Pancreas (tissue), 10 donors: ENCODE measurements around the gene CCDC88C. TPM values are rescaled to one million over a fixed set of nuclear protein-coding genes. Genes with fewer than 3 reads are reported as not detected.

ENCODE experiments used
- ATAC-seq, 4 donors: fragments of 200-7000 bp; cut with Tn5 transposase; one replicate each; pipeline versions ENCODE4 v1.8.0 to v1.9.1; 2020; ENCODE audit warnings: mild to moderate bottlenecking in 4 of 4, moderate library complexity in 4 of 4
- DNase-seq, 6 donors: peaks; one replicate each; pipeline ENCODE4 v3.0.0-alpha.2; 2020
- FAIRE-seq: peaks from 2 replicates; lab custom pipeline; 2012; peaks lifted over from hg19 to GRCh38; lab: Jason Lieb, UNC
- H3K27ac ChIP-seq, 4 donors: fragments of 200-600 bp; sonication (generic); 1 replicate in 3 of 4; 2 replicates in 1 of 4; pipeline versions ENCODE4 v1.5.0 to v1.8.0; 2020
- H3K27me3 ChIP-seq, 4 donors: fragments of 200-600 bp; one replicate each; pipeline ENCODE4 v1.8.0; 2021
- H3K36me3 ChIP-seq, 3 donors: fragments of 200-600 bp; sonication (generic) in 1 of 3; one replicate each; pipeline versions ENCODE4 v1.5.0 to v1.8.0; 2020 to 2021
- H3K4me1 ChIP-seq, 3 donors: fragments of 200-600 bp; one replicate each; pipeline ENCODE4 v1.8.0; 2021
- H3K4me3 ChIP-seq, 4 donors: fragments of 200-600 bp; sonication (generic) in 2 of 4; one replicate each; pipeline versions ENCODE4 v1.5.0 to v1.8.0; 2020 to 2021
- H3K9me3 ChIP-seq, 4 donors: fragments of 200-600 bp; one replicate each; pipeline ENCODE4 v1.8.0; 2021
- WGBS, 2 donors: extraction: QIAGEN DNeasy Blood & Tissue Kit; methylation state at CpG; one replicate each; pipeline ENCODE4 v1.1.7; 2013; 5-methylcytosine and 5-hydroxymethylcytosine counted together
- intact Hi-C, 3 donors: fragments of 100-400 bp; cut with DNase I; formaldehyde crosslinking; loops; one replicate each; pipeline versions ENCODE4 v1.11.1 to v1.14.2; 2022
- polyA plus RNA-seq, 2 donors: library from polyadenylated mRNA; stranded (reverse); fragments of 200-250 nt; gene quantifications; one replicate each; pipeline ENCODE4 v1.2.3, GENCODE V29; 2013
- total RNA-seq, 6 donors: library from RNA; stranded (reverse); fragmentation: NEBNext Ultra II Directional in 4 of 6; extraction: Animal tissue kit (Norgen Biotek cat#: 25700) in 4 of 6; gene quantifications; one replicate each; pipeline versions ENCODE4 v1.2.1 to v1.2.4, GENCODE V29; 2021 to 2023
- TF ChIP-seq, protein P1 (sequence below), 4 donors: fragments of 200-600 bp; sonication (generic) in 3 of 4; IDR thresholded peaks; one replicate each; pipeline versions ENCODE4 v1.5.0 to v1.8.0; 2021; ENCODE audit warnings: antibody characterized with exemption in 4 of 4
- donor health status: healthy with polysubstance abuse.
- donor health status: DM: no; HTN: no; CAD: no; lungs with moderate emphysema.
- donor health status: DM: no; HTN: no; CAD: no.
- donor health status: control.
- donor health status: control.
- donor health status: Bipolar disorder and iron deficiency.
- donor health status: DM: yes; HTN: yes; CAD: no.
- donor health status: DM: no; HTN: no; CAD: no.
- donor health status: DM: no; HTN: no; CAD: no.
- donor health status: DM: yes; HTN: yes; CAD: no.

The CCDC88C gene
- total and polyA plus RNA-seq, 8 donors: 10.3 to 20.2 (median 14.6) TPM

DNA sequence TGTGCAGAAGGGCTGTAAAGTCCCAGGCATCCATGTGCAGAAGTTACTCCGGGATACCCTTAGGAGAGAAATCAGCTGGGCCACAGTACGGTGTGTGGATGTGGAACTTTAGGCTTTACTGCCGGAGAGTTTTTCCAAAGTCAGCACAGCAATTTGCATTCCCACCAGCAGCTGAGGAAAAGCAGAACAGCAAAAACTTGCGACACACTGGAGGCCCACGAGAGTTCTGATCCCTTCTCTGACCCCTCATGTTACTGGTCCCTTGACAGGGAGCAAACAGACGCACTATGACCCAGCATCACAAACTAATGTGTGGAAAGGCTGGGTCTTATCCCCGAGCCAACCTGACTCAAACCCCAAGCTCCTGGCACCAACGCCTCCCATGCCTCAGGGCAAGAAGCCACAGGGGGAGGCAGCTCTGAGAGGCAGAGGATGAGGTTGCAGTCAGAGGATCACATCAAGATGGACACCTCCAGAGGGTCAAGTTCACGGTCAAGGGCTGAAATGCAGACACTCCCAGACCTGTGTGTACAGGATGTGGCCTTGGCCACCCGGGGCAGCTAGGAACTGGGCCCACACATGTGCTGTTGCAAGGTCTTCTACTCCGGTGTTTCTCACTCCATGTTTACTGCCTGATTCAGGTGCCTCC lies 38.6 kb downstream of the CCDC88C start:
- WGBS, 2 donors: 73 to 76% methylated on average over 11 of the region's 11 CpGs
- Histone ChIP-seq H3K36me3 (no peaks in the 10 kb centered on the region), H3K27me3 (no peaks in the 10 kb centered on the region), H3K9me3 (no peaks in the 10 kb centered on the region), H3K27ac (no peak overlapping the region), H3K4me3 (no peak overlapping the region), H3K4me1 (peaks cover 11 to 32% (median 12%) of the 10 kb centered on the region in 3 donors)
- ATAC-seq (peak in 2 of 4 donors; percentile 28 to 37), FAIRE-seq (no peak), DNase-seq (no peak)
- intact Hi-C loops: no loop called here
- TF ChIP-seq, protein P1, sequence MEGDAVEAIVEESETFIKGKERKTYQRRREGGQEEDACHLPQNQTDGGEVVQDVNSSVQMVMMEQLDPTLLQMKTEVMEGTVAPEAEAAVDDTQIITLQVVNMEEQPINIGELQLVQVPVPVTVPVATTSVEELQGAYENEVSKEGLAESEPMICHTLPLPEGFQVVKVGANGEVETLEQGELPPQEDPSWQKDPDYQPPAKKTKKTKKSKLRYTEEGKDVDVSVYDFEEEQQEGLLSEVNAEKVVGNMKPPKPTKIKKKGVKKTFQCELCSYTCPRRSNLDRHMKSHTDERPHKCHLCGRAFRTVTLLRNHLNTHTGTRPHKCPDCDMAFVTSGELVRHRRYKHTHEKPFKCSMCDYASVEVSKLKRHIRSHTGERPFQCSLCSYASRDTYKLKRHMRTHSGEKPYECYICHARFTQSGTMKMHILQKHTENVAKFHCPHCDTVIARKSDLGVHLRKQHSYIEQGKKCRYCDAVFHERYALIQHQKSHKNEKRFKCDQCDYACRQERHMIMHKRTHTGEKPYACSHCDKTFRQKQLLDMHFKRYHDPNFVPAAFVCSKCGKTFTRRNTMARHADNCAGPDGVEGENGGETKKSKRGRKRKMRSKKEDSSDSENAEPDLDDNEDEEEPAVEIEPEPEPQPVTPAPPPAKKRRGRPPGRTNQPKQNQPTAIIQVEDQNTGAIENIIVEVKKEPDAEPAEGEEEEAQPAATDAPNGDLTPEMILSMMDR (IDR thresholded peaks at IDR 0.05): no peak

DNA sequence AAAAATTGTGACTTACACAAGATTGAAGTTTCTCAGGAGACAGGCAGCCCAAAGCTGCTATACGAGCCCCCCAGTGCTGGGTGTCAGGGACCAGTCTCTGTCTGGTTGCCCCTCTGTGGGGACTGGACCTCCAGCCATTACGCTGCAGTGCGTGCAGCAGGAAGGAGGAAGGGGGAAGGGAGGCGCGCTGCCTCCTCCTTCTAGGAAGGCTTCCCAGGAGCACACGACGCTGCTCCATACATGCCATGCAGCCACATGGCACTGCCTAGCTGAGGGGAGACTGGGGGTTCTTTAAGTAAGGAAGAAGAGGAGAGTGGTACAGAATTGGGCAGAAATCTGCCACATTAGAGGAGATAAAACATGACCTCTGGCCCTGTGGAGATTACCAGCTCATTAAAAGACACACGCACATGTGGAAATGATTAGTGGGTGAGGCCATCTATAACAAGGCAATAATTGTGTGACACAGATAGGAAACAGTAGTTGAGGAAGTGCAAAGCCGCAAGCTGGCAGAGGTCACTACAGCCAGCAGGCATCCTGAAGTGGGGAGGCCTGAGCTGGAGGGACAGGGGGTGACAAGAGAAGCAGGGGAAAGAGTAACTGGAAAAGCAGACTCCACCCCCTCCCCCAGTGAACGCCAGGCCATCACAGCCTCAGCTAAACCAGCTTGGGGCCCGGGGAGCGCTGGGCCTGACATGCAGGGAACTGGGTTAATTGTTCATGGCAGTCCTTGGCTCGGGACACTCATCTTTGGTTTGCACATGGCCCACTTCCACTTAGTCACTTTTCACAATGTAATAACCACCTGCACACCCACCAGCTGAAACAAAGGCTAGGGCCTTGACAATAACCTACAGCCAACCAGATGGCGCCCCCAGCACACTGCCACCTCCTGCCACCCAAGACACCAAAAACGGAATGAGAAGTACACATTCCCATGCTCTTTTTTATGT lies 39.6 kb downstream of the CCDC88C start:
- Histone ChIP-seq H3K4me1 (peaks cover 11 to 43% (median 16%) of the 10 kb centered on the region in 3 donors), H3K27ac (no peak overlapping the region), H3K4me3 (no peak overlapping the region), H3K36me3 (no peaks in the 10 kb centered on the region), H3K27me3 (no peaks in the 10 kb centered on the region), H3K9me3 (no peaks in the 10 kb centered on the region)
- ATAC-seq (no peak), DNase-seq (no peak), FAIRE-seq (no peak)
- WGBS, 2 donors: 76 to 80% methylated on average over 15 of the region's 15 CpGs
- TF ChIP-seq, protein P1 (IDR thresholded peaks at IDR 0.05): no peak
- intact Hi-C loops: no loop called here

DNA sequence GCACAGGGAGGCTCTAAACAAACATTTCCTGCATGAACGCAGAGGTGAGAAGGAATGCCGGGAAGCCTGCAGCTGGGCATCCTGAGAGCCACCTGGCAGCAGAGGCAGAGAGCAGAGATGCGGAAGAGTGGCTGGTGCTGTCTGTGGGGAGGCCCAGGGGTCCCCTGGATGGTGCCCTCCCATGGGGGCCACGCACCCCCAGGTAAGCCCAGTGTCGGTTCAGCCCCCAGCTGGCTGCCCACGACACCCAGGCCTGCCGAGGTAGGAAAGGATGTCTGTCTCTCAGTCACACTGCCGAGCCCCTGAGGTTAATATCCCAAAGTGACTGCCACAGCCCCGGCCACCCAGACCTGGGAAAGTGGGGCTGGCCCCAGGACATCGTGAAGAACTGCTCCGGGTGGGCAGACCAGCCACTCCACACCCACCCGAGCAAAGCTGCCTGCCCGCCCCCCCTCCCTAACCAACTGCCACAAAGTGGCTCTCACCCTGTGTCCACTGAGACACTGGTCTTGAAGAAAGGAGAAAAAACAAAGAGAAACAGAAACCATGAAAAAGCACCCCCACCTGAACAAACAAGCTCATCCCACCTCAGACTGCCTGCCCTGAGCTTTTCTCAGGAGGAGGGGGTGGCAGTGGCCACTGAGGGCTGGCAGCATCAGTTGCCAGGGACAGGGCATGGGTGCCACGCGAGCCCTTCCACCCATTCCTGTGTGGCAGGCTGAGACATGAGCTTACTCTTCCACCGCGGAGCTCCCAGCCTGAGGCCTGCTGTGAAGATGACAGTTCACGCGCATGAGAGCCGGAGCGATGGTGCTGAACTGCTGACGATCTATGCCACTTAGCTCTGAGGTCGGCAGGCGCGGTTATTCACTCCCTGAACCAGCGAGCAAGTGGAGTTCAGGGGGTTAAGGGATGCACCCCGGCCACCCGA lies 40.8 kb downstream of the CCDC88C start:
- ATAC-seq: no peak
- no peaks in the 10 kb centered on the region for H3K9me3 ChIP-seq
- no peak for FAIRE-seq
- H3K27me3 ChIP-seq: no peaks in the 10 kb centered on the region
- peaks cover 15 to 52% (median 21%) of the 10 kb centered on the region in 3 donors for H3K4me1 ChIP-seq
- no peak overlapping the region for H3K27ac ChIP-seq
- no peaks in the 10 kb centered on the region for H3K36me3 ChIP-seq
- no peak for DNase-seq
- 85 to 88% methylated on average over 28 of the region's 28 CpGs for WGBS, 2 donors
- no peak overlapping the region for H3K4me3 ChIP-seq
- intact Hi-C loops: no loop called here
- TF ChIP-seq, protein P1 (IDR thresholded peaks at IDR 0.05): no peak

DNA sequence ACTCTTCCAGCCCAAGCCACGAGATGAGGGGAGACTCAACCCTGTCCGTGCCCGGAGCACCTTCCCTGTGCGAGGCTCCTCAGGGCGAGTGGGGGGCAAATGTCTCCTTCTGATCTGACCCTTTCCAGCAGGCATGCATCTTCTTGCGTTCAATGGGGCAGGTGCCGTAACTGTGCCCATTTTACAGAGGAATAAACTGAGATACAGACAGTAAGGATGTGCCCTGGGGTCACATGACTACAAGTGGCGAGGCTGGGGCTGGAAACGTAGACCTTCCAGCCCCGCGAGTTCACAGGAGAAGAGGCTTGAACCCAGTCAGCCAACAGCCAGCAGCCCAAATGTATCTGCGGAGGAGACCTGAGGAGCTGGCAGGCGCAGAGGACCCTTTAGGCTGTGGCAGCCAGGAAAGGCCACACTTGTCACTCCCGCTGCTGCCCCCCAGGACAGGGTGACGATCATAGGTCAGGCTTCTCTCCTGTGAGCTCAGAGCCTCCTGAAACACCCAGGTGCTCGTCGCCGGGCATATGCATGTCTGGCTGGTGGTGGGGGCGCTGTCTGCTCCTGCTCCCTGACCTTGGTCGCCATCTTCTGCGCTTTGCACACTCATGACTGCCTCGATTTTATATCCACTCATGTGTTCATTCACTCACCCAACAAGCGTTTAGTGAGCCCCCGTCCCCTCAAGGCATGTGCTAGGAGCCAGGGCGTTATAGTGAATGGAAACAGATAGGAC lies 41.7 kb downstream of the CCDC88C start:
- TF ChIP-seq, protein P1 (IDR thresholded peaks at IDR 0.05): no peak
- H3K36me3 ChIP-seq: no peaks in the 10 kb centered on the region
- no peaks in the 10 kb centered on the region for H3K9me3 ChIP-seq
- DNase-seq (no peak), FAIRE-seq (no peak), ATAC-seq (no peak)
- no peak overlapping the region for H3K27ac ChIP-seq
- 79 to 83% methylated on average over 25 of the region's 25 CpGs for WGBS, 2 donors
- intact Hi-C loops: no loop called here
- H3K27me3 ChIP-seq: no peaks in the 10 kb centered on the region
- H3K4me3 ChIP-seq: no peak overlapping the region
- H3K4me1 ChIP-seq: peaks cover 15 to 52% (median 21%) of the 10 kb centered on the region in 3 donors
